CD4-positive, alpha-beta T cell (primary cell): ENCODE measurements around the gene STX1B. TPM values are rescaled to one million over a fixed set of nuclear protein-coding genes. Genes with fewer than 3 reads are reported as not detected.
"Not testable (repeated sequence)": the region's sequence is repeated elsewhere in the genome, so short reads cannot be mapped to it uniquely, and the experiment has no call there.

Source experiments
- ATAC-seq: fragments of 200-7000 bp; cut with Tn5 transposase; one replicate; pipeline ENCODE4 v1.10.0; 2022; ENCODE audit warnings: mild to moderate bottlenecking; ENCODE audit not compliant: poor library complexity
- CTCF ChIA-PET: fragments of 350-600 bp; sonication (Branson Sonifier 250); formaldehyde crosslinking; loops from one replicate; lab custom pipeline; 2021; ENCODE audit warnings: antibody characterized with exemption, inconsistent platforms; lab: Charles Lee
- POLR2A ChIA-PET: fragments of 350-600 bp; sonication (Branson Sonifier 250); formaldehyde crosslinking; loops from one replicate; lab custom pipeline; 2021; ENCODE audit warnings: antibody characterized with exemption, inconsistent platforms; lab: Charles Lee
- DNase-seq, 14 experiments: peaks; one replicate each; pipeline ENCODE4 v3.0.0-alpha.2; 2013 to 2020; ENCODE audit warnings: mixed read lengths in 2 of 14
- H3K27ac ChIP-seq, 2 donors: one replicate each; pipeline versions ENCODE4 v1.5.1 to v1.7.0; 2013; ENCODE audit warnings: low read length in 2 of 2, low read depth in 1 of 2, mild to moderate bottlenecking in 1 of 2
- H3K27me3 ChIP-seq, 2 experiments: 1 replicate in 1 of 2; 2 replicates in 1 of 2; pipeline versions ENCODE4 v1.6.1 to v1.7.0; 2013; ENCODE audit warnings: low read length in 2 of 2, control low read depth in 1 of 2, mild to moderate bottlenecking in 1 of 2, moderate library complexity in 1 of 2; ENCODE audit not compliant: insufficient read depth in 2 of 2, control insufficient read depth in 1 of 2
- H3K36me3 ChIP-seq: one replicate; pipeline ENCODE4 v1.6.1; 2013; ENCODE audit warnings: low read length, control low read depth; ENCODE audit not compliant: insufficient read depth
- H3K4me1 ChIP-seq: one replicate; pipeline ENCODE4 v1.6.1; 2013; ENCODE audit warnings: low read length, control low read depth; ENCODE audit not compliant: insufficient read depth
- H3K4me3 ChIP-seq: one replicate; pipeline ENCODE4 v1.5.1; 2013; ENCODE audit warnings: mild to moderate bottlenecking, low read length, moderate library complexity
- H3K9me3 ChIP-seq, 2 experiments: 1 replicate in 1 of 2; 2 replicates in 1 of 2; pipeline versions ENCODE4 v1.6.1 to v1.7.0; 2013; ENCODE audit warnings: low read length in 2 of 2, mild to moderate bottlenecking in 2 of 2, control low read depth in 1 of 2, moderate library complexity in 1 of 2; ENCODE audit not compliant: control insufficient read depth in 1 of 2, insufficient read depth in 1 of 2
- H3K27ac Mint-ChIP-seq: one replicate; pipeline ENCODE4 v1.8.0; 2020; ENCODE audit warnings: mixed read lengths
- H3K27me3 Mint-ChIP-seq: one replicate; pipeline ENCODE4 v1.8.0; 2021; ENCODE audit warnings: mixed read lengths
- H3K36me3 Mint-ChIP-seq: one replicate; pipeline ENCODE4 v1.8.0; 2021; ENCODE audit warnings: low read depth, mixed read lengths
- H3K4me1 Mint-ChIP-seq: one replicate; pipeline ENCODE4 v1.8.0; 2021; ENCODE audit warnings: low read depth, mixed read lengths
- H3K4me3 Mint-ChIP-seq: one replicate; pipeline ENCODE4 v1.8.0; 2020; ENCODE audit warnings: mild to moderate bottlenecking, mixed read lengths
- H3K9me3 Mint-ChIP-seq: one replicate; pipeline ENCODE4 v1.8.0; 2020; ENCODE audit warnings: mixed read lengths
- intact Hi-C, 2 experiments: fragments of 100-400 bp; cut with DNase I in 1 of 2; cut with micrococcal nuclease in 1 of 2; formaldehyde crosslinking; loops; one replicate each; pipeline versions ENCODE4 v1.15.1 to v1.9.0; 2023 to 2025; cut with DNase I, micrococcal nuclease
- total RNA-seq, 174 experiments: library from RNA in 2 of 174; stranded (reverse) in 2 of 174; gene quantifications; one replicate each; pipeline ENCODE4 v1.2.3 and lab custom pipeline; 2021 to 2026
- TF ChIP-seq, protein P1 (sequence below): fragments of 200-600 bp; IDR thresholded peaks from one replicate; pipeline ENCODE4 v1.8.0; 2022; ENCODE audit warnings: antibody characterized with exemption, mild to moderate bottlenecking

Gene STX1B
- total RNA-seq, 2 experiments from 2014 or later = 2.9 to 3.1 TPM

DNA sequence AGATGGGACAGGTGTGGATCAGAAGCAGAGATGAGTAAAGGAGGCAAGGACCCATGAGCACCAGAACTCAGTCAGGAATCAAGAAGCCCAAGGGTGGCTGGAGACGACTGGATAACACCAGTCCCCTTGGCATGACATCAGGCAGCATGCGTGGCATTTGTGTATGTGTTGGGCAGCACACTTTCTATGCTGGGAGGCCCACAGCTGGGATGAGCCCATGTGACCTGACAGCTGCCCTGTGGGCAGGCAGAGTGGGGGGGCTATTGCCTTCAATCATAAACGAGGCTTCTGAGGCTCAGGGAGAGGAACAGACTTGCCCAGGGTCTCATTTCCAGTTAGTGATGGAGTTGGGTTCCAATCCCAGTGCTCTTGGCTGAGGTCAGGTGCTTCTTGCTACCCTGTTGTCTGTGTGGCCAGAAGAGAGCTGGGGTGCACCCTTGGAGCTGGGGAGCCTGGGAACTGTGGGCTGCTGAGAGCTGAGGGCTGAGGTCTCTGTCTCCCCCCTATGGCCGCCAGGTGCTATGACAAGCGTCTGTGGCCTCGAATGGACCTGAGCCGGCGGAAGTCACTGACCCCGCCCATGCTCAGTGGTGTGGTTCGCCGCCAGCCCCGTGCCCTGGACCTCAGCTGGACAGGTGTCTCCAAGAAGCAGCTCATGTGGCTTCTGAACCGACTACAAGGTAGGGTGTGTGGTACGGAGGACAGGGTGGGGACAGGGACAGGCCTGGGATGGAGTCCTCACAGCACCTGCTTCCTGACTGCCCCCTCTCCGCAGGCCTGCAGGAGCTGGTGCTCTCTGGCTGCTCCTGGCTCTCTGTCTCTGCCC is 68.6 kb downstream of the STX1B start:
- Histone ChIP-seq H3K27me3 (no peaks in the 10 kb centered on the region), H3K27ac (peak overlapping the region in 1 of 2 donors; percentile 52), H3K36me3 (peaks cover 7% of the 10 kb centered on the region), H3K4me3 (no peak overlapping the region), H3K4me1 (peaks cover 13% of the 10 kb centered on the region), H3K9me3 (no peaks in the 10 kb centered on the region)
- no peak overlapping the region for H3K27ac Mint-ChIP-seq
- DNase-seq = peak; percentile 34 to 85 (median 50)
- no peaks in the 10 kb centered on the region for H3K9me3 Mint-ChIP-seq
- peak; percentile 95 for ATAC-seq
- POLR2A ChIA-PET = interaction anchor here (1.7 kb wide), 1 partner anchor 97 kb away, joined by 9 read pairs; no protein-coding TSS in a partner anchor
- CTCF ChIA-PET = interaction anchor here (0.6 to 2.4 kb wide), 10 partner anchors 9 to 176 kb away, joined by 3 to 14 read pairs (median 4); partner anchors contain the start of gene KAT8
- peaks cover 19% of the 10 kb centered on the region for H3K4me1 Mint-ChIP-seq
- peaks cover 10% of the 10 kb centered on the region for H3K36me3 Mint-ChIP-seq
- no peaks in the 10 kb centered on the region for H3K27me3 Mint-ChIP-seq
- no peak overlapping the region for H3K4me3 Mint-ChIP-seq
- TF ChIP-seq, protein P1, sequence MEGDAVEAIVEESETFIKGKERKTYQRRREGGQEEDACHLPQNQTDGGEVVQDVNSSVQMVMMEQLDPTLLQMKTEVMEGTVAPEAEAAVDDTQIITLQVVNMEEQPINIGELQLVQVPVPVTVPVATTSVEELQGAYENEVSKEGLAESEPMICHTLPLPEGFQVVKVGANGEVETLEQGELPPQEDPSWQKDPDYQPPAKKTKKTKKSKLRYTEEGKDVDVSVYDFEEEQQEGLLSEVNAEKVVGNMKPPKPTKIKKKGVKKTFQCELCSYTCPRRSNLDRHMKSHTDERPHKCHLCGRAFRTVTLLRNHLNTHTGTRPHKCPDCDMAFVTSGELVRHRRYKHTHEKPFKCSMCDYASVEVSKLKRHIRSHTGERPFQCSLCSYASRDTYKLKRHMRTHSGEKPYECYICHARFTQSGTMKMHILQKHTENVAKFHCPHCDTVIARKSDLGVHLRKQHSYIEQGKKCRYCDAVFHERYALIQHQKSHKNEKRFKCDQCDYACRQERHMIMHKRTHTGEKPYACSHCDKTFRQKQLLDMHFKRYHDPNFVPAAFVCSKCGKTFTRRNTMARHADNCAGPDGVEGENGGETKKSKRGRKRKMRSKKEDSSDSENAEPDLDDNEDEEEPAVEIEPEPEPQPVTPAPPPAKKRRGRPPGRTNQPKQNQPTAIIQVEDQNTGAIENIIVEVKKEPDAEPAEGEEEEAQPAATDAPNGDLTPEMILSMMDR = peak; percentile 87
- intact Hi-C loops = loop anchor here (1.0 kb wide), 1 partner anchor 98 kb away; no protein-coding TSS in a partner anchor

DNA sequence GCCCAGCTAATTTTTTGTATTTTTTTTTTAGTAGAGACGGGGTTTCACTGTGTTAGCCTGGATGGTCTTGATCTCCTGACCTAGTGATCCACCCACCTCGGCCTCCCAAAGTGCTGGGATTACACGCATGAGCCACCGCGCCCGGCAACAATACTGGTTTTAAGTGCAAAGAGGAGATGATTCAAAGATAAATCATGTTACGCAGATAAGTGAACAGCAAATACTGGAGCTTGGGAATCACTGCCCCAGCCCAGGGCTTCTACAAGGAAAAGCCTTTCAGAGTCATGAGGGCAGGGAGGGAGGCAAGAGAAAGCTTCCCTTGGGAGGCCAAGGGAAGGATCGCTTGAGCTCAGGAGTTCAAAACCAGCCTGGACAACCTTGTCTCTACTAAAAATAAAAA is 70.9 kb downstream of the STX1B start:
- H3K9me3 ChIP-seq, DNase-seq, H3K36me3 Mint-ChIP-seq, H3K9me3 Mint-ChIP-seq, H3K4me3 ChIP-seq, ATAC-seq, POLR2A ChIA-PET, H3K36me3 ChIP-seq, H3K4me3 Mint-ChIP-seq, H3K27me3 Mint-ChIP-seq, intact Hi-C loops, H3K27ac Mint-ChIP-seq, H3K27ac ChIP-seq, H3K27me3 ChIP-seq: not testable (repeated sequence)
- H3K4me1 Mint-ChIP-seq = peaks cover 27% of the 10 kb centered on the region
- CTCF ChIA-PET = interaction anchor here (0.8 to 1.5 kb wide), 2 partner anchors 14 to 95 kb away, joined by 3 read pairs; no protein-coding TSS in a partner anchor
- peaks cover 20% of the 10 kb centered on the region for H3K4me1 ChIP-seq

Other genes starting within 250 kb of the STX1B start
- gene CFAP119, start 248.6 kb downstream of the STX1B start, total RNA-seq = 1 to 10 TPM; 1.7 to 2.2 TPM
- gene RNF40, start 248.3 kb downstream of the STX1B start, total RNA-seq = 10 to 100 TPM; 63.0 to 65.2 TPM
- 1 to 10 TPM; 1.6 to 1.7 TPM for gene ZNF629, start 223.4 kb downstream of the STX1B start, total RNA-seq
- gene BCL7C, start 116.6 kb downstream of the STX1B start, total RNA-seq = 10 to 100 TPM; 17.8 to 19.1 TPM
- gene CTF1, start 114.0 kb downstream of the STX1B start, total RNA-seq = under 1 TPM in 1 of 2 experiments, not detected in 1; 0.20 TPM
- 1 to 10 TPM; 7.5 to 8.9 TPM for gene FBXL19, start 87.1 kb downstream of the STX1B start, total RNA-seq
- gene ORAI3, start 61.6 kb downstream of the STX1B start, total RNA-seq = 1 to 10 TPM; 3.0 to 4.5 TPM
- gene SETD1A, start 52.9 kb downstream of the STX1B start, total RNA-seq = 10 to 100 TPM; 40.1 to 41.2 TPM
- under 1 TPM in 1 of 2 experiments, not detected in 1; 0.11 TPM for gene HSD3B7, start 25.4 kb downstream of the STX1B start, total RNA-seq
- gene STX4, start 22.9 kb upstream of the STX1B start, total RNA-seq = 10 to 100 TPM; 54.1 to 55.2 TPM
- gene ZNF668, start 63.6 kb upstream of the STX1B start, total RNA-seq = 1 to 10 TPM; 4.5 to 6.0 TPM
- 10 to 100 TPM; 14.3 to 16.6 TPM for gene ZNF646, start 63.8 kb upstream of the STX1B start, total RNA-seq
- gene PRSS53, start 78.3 kb upstream of the STX1B start, total RNA-seq = 1 to 10 TPM; 3.5 to 3.9 TPM
- gene VKORC1, start 84.2 kb upstream of the STX1B start, total RNA-seq = 10 to 100 TPM; 19.0 to 19.2 TPM
- gene BCKDK, start 97.7 kb upstream of the STX1B start, total RNA-seq = 1 to 10 TPM; 4.3 to 5.8 TPM
- 100 to 1,000 TPM; 114 to 124 TPM for gene KAT8, start 107.0 kb upstream of the STX1B start, total RNA-seq
- gene PRSS8, start 125.1 kb upstream of the STX1B start, total RNA-seq = not detected
- gene PRSS36, start 139.4 kb upstream of the STX1B start, total RNA-seq = under 1 TPM; 0.33 to 0.56 TPM
- gene FUS, start 169.5 kb upstream of the STX1B start, total RNA-seq = 100 to 1,000 TPM; 699 to 733 TPM
- gene PYCARD, start 192.1 kb upstream of the STX1B start, total RNA-seq = 1 to 10 TPM; 8.1 to 8.5 TPM
- gene TRIM72, start 203.5 kb upstream of the STX1B start, total RNA-seq = under 1 TPM in 1 of 2 experiments, not detected in 1; 0.17 TPM
- gene PYDC1, start 206.5 kb upstream of the STX1B start, total RNA-seq = not detected
- gene ITGAM, start 249.3 kb upstream of the STX1B start, total RNA-seq = 1 to 10 TPM; 1.8 to 4.3 TPM